ENCODE measurements around the gene TBC1D2B.

DNA sequence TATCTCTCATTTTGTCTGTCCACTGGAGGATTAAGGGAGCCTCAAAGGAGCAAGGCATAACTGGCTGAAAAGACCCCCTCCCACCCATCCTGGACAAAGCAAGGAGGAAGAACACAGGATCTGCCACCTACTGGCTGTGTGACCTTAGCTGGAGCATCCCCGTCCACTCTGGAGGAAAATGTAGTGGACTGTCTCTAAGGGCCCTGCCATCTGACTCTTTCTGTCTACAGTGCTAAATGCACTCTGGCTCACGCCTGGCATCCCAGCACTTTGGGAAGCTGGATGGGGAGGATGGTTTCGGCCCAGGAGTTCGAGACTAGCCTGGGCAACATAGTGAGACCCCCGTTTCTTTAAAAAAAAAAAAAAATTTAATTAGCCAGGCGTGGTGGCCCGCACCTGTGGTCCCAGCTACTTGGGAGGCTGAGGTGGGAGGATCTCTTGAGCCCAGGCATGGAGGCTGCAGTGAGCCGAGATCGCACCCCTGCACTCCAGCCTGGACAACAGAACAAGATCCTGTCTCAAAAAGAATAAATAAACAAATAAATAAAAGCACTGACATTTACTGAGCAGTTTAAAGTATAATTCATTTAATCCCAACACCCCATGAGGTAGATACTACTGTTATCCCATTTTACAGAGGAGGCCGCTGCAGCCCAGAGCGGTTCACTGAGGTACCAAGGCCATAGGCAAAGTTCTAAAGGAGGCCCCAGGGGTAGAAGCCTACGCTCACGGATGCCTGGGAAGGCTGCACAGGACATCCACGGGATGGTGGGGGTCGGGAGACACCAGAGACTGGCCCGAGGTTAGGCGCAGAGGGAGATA is 1.1 kb downstream of the TBC1D2B start:
- TF ChIP-seq CTCF (conservative IDR thresholded peaks at IDR 0.05) (no peak), ZFX (IDR thresholded peaks at IDR 0.05) (no peak)
